ENCODE results near the gene KLHL26. TPM values are rescaled to one million over a fixed set of nuclear protein-coding genes. Genes with fewer than 3 reads are reported as not detected.
"Not testable (repeated sequence)": the region's sequence is repeated elsewhere in the genome, so short reads cannot be mapped to it uniquely, and the experiment has no call there.

KLHL26 gene
- total RNA-seq, 1 experiment from 2014 or later = 2.5 TPM

DNA sequence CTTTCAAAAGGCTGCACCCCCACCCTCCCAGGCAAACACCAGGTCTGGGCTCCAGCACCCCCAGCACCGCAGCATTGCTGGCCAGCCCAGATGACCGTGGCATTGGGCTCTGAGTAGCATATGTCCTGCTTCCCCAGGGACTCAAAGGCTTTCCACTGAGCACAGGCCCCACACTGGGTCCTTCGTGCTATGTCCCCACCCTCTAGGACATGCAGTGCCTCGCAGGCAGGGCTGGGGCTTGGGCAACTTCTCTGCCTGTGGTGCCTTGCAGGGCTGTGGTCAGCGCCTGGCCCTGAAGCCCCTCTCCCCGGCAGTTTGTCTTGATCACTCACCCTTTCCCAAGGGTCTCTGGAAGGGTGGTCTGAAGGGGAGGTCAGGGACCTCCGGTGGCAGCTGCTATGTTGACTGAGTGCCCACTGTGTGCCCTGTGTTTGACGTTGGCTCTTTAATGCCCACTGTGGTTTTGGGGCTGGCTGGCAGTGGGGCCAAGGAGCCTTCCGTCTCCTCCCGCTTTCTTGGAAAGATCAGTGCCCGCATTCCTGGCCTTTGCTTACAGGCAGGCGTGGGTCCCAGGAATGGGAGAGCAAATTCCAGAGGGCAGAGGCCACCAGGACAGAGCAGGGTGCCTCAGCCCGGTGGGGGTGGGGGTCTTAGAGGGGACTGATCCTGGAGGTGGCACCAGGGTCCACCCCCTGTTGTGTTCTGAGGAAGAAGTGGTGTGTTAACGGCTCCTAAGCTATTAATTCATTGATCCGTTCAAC is 26.3 kb downstream of the KLHL26 start:
- DNase-seq (ENCODE audit: low spot score) = no peak

DNA sequence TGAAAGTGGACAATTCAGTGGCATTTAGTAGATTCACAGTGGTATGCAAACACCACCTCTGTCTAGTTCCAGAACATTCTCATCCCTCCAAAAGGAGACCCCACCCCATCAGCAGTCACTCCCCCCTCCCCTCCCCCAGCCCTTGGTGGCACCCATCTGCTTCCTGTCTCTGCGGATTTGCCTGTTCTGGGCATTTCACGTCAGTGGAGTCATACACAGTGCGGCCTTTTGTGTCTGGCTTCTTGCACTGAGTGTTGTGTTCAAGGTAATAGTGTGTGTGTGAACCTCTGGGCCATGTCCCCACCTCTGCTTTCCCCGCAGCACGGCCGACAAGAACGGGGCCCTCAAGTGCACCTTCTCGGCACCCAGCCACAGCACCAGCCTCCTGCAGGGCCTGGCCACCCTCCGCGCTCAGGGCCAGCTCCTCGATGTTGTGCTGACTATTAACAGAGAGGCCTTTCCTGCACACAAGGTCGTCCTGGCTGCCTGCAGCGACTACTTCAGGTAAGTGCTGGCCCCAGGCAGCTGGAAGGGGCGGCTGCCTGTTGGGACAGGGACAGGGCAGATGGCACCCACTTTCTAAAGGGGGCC is 27.2 kb downstream of the KLHL26 start:
- no peak for DNase-seq (ENCODE audit: low spot score)

GRCh38 chr19:18665771-18666202 is 29.0 kb downstream of the KLHL26 start:
- no peak for DNase-seq (ENCODE audit: low spot score)

DNA sequence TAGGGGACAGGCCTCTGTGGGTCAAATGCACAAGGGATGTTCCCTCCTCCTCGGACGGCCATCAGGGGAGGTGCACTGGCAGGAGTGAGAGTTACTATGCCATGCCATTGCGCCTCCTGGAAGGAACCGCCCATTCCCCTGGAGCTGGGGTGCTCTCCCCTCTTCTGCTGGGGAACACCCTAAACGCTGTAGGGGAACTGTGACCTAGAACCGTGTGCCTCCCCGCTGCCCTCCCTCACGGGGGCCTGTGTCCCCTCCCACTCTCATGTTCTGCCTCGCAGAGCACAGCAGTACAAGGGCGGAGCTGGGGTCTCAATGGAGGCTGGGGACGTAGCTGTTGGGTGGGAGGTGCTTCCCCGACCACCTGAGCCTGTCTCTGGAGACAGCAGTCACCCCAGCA is 29.5 kb downstream of the KLHL26 start:
- no peak for DNase-seq (ENCODE audit: low spot score)

GRCh38 chr19:18666784-18667183 is 30.0 kb downstream of the KLHL26 start:
- no peak for DNase-seq (ENCODE audit: low spot score)

GRCh38 chr19:18667531-18668251 is 30.9 kb downstream of the KLHL26 start:
- no peak for DNase-seq (ENCODE audit: low spot score)

DNA sequence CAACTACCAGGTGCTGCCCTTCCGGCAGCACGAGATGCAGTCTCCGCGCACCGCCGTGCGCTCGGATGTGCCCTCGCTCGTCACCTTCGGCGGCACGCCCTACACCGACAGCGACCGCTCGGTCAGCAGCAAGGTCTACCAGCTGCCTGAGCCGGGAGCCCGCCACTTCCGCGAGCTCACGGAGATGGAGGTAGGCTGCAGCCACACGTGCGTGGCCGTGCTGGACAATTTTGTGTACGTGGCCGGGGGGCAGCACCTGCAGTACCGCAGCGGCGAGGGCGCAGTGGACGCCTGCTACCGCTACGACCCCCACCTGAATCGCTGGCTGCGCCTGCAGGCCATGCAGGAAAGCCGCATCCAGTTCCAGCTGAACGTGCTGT is 31.4 kb downstream of the KLHL26 start:
- no peak for DNase-seq (ENCODE audit: low spot score)

DNA sequence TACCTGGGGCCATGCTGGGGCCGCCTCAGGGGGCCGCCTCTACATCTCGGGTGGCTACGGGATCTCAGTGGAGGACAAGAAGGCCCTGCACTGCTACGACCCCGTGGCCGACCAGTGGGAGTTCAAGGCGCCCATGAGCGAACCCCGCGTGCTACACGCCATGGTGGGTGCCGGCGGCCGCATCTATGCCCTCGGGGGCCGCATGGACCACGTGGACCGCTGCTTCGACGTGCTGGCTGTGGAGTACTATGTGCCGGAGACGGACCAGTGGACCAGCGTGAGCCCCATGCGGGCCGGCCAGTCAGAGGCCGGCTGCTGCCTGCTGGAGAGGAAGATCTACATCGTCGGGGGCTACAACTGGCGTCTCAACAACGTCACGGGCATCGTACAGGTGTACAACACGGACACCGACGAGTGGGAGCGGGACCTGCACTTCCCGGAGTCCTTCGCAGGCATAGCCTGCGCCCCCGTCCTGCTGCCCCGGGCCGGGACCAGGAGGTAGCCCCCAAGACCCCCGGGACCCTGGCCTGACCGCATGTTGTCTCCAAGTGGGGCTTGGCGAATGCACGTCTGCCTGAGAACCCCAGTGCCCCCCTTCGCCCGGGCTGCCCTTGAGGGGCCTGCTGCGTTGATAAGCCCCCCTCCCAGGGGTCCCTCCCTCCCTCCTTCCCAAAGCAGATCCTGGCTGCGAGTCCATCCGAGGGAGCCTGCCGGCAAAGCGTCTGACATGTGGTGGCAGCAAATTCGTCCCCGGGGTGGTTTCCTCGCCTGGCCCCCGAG is 32.1 kb downstream of the KLHL26 start:
- DNase-seq (ENCODE audit: low spot score) = no peak

- DNase-seq (ENCODE audit: low spot score) = peak; percentile 45
Measured at GRCh38 chr19:18669524-18669817, 32.6 kb downstream of the KLHL26 start.

DNA sequence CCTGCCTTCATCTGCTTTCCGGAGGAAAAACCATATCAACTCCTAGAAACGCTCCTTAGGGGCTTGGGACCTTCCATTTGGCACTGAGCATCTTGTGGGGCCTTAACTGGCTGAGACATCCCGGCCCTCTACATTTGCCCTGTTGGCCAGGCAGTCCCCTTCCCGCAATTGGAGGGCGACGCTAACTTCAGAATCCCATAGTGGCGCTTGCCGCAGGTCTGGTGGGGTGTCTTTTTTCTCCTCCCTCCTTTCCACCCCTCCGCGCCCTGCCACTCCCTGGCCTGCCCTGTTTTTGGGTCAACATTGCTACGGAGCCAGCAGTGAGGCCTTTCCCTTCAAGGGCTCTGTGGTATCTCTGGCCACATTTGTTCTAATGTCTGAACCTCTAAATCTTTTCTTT is 33.1 kb downstream of the KLHL26 start:
- no peak for DNase-seq (ENCODE audit: low spot score)

GRCh38 chr19:18670312-18670711 is 33.5 kb downstream of the KLHL26 start:
- no peak for DNase-seq (ENCODE audit: low spot score)

DNA sequence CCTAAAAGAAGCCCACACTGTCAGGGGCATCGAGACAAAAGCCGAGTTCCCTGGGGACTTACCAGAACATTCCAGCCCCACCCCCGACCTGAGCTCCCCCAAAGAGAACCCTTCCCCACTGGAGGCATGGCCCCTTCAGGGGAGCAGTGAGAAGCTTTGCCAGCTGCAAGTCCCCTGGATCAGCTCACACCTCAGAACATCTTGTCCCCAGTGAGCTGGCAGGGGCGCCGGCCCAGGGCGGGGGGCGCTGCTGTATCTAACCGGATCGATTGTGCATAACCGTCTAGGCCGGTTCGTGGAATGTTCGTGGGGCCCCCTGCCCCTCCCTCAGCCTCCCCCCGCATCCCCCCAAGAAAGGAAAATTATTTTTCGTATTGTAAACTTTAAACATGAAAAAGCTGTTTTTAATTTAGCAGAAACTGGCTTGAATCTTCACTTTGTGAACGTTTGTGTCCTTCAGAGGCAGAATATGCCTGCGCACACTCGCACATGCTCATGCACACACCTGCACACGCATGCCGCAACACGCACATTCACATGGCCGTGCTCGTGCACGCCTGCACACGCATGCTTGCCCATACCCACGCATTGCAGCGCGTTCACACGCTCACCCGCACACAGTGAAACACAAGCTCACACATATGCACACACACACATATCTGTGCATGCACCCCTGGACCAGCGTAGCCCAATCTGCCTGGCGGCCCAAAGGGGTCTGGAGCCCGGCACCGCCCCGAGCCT is 34.6 kb downstream of the KLHL26 start:
- no peak for DNase-seq (ENCODE audit: low spot score)

GRCh38 chr19:18672044-18672451 is 35.2 kb downstream of the KLHL26 start:
- DNase-seq (ENCODE audit: low spot score) = no peak

DNA sequence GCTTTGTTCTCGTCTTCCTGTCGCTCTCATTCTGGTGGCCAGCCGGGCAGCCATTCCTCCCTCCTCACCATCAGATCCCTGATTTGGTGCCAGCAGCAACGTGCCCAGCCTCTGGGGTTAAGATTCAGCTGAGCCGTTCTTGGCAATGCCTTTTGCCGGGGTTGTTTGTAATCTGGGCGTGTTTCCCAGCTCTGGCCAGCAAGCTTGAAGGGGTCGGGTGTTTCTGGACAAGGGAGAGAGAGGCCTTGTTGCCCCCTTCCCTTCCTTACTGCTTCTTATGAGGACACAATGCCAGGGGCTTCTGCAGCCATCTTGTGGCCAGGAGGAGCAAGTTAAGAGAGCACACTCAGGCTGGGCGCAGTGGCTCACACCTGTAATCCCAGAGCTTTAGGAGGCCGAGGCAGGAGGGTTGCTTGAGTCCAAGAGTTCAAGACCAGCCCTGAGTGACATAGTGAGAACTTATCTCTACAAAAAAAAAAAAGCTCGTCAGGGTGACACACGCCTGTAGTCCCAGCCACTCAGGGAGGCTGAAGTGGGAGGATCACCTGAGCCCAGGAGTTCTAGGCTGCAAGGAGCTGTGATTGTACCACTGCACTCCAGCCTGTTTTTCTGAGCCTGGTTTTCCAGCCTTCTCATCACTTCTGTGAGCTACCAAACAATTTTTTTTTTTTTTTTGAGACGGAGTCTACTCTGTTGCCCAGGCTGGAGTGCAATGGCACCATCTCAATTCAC is 35.9 kb downstream of the KLHL26 start:
- DNase-seq (ENCODE audit: low spot score) = no peak

GRCh38 chr19:18674616-18675015 is 37.8 kb downstream of the KLHL26 start:
- DNase-seq (ENCODE audit: low spot score) = no peak

DNA sequence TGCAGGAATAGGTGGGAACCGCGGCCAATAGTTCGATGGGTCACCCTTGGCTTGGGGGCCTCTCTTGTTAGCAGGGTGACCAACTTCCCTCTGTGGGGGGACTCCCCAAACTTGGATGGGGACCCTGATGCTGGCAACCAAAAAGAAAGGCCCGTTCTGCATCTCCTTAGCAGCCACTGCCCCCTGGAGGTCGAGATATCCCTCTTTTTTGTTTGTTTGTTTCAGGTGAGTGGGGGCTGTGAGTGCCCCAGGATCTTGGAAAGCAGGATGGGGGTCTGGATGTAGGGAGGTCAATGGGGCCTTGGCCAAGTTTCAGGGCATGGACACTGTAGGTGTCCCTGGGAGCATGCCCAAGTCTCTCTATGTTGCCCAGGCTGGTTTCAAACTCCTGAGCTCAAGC is 39.0 kb downstream of the KLHL26 start:
- no peak for DNase-seq (ENCODE audit: low spot score)

GRCh38 chr19:18676692-18677091 is 39.9 kb downstream of the KLHL26 start:
- DNase-seq (ENCODE audit: low spot score) = no peak

DNA sequence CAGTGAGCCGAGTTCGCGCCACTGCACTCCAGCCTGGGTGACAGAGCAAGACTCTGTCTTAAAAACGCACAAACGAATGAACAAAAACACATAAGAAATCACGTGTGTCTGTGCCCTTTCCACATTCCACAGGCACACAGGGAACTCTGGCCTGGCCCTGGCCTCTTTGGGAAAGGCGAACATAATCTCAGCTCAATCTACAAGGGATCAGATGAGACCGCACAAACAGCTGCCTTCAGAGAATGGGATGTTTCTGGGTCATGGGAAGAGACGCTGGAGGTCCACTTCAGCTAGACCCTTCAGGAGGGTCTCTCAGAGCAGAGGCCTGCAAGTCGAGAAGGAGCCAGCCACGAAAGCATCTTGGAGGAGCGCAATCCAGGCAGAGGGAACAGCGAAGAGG is 40.3 kb downstream of the KLHL26 start:
- no peak for DNase-seq (ENCODE audit: low spot score)

- not testable (repeated sequence) for DNase-seq (ENCODE audit: low spot score)
Measured at GRCh38 chr19:18680148-18680547, 43.3 kb downstream of the KLHL26 start.

- DNase-seq (ENCODE audit: low spot score) = no peak
Measured at GRCh38 chr19:18682807-18683108, 45.9 kb downstream of the KLHL26 start.
